ENCODE data around the gene PARD3B.

GRCh38 chr2:205115511-205115910 lies 570.2 kb downstream of the PARD3B start:
- TF ChIP-seq EZH2 (IDR thresholded peaks at IDR 0.05; ENCODE audit: low read depth, unreplicated experiment) = no peak
- TF ChIP-seq CTCF (conservative IDR thresholded peaks at IDR 0.05; ENCODE audit: low read depth in 2 of 2) = no peak
- no peak for TF ChIP-seq CREB1 (CRISPR knock-in tag; IDR thresholded peaks at IDR 0.05; ENCODE audit: low read depth)
- TF ChIP-seq EZH2phosphoT487 (IDR thresholded peaks at IDR 0.05; ENCODE audit: unreplicated experiment) = no peak
- TF ChIP-seq STAT1 (IDR thresholded peaks at IDR 0.05; ENCODE audit: unreplicated experiment) = no peak
- TF ChIP-seq POLR2AphosphoS5 (IDR thresholded peaks at IDR 0.05; ENCODE audit: low read depth) = no peak
- no peak for TF ChIP-seq ETS1 (IDR thresholded peaks at IDR 0.05)
- TF ChIP-seq NANOG (IDR thresholded peaks at IDR 0.05; ENCODE audit: borderline replicate concordance) = no peak
- no peak for TF ChIP-seq JUNB (IDR thresholded peaks at IDR 0.05; ENCODE audit: unreplicated experiment)
- no peak for TF ChIP-seq REST (IDR thresholded peaks at IDR 0.05; ENCODE audit: unreplicated experiment)
